ENCODE results near the gene P4HB. TPM values are rescaled to one million over a fixed set of nuclear protein-coding genes. Genes with fewer than 3 reads are reported as not detected.

Gene P4HB
- polyA plus RNA-seq, 1 of the 3 experiments (the other 2 are of a cell fraction): 165 TPM

Other genes starting within 250 kb of the P4HB start
- 88.6 and 105 TPM in 2 replicates for gene NPLOC4, start 223.4 kb downstream of the P4HB start, polyA plus RNA-seq (2012; rRNA removed)
- gene TSPAN10, start 223.3 kb downstream of the P4HB start, polyA plus RNA-seq (2012; rRNA removed): 4.7 and 6.0 TPM in 2 replicates
- gene PDE6G, start 204.0 kb downstream of the P4HB start, polyA plus RNA-seq (2012; rRNA removed): 4.4 and 5.0 TPM in 2 replicates
- gene OXLD1, start 193.9 kb downstream of the P4HB start, polyA plus RNA-seq (2012; rRNA removed): 103 and 124 TPM in 2 replicates
- 55.1 and 62.4 TPM in 2 replicates for gene CCDC137, start 193.8 kb downstream of the P4HB start, polyA plus RNA-seq (2012; rRNA removed)
- gene ARL16, start 176.7 kb downstream of the P4HB start, polyA plus RNA-seq (2012; rRNA removed): 148 and 166 TPM in 2 replicates
- gene HGS, start 176.5 kb downstream of the P4HB start, polyA plus RNA-seq (2012; rRNA removed): 184 and 192 TPM in 2 replicates
- 255 and 322 TPM in 2 replicates for gene MRPL12, start 157.2 kb downstream of the P4HB start, polyA plus RNA-seq (2012; rRNA removed)
- 29.9 and 34.7 TPM in 2 replicates for gene SLC25A10, start 148.3 kb downstream of the P4HB start, polyA plus RNA-seq (2012; rRNA removed)
- gene GCGR, start 56.4 kb downstream of the P4HB start, polyA plus RNA-seq (2012; rRNA removed): not detected in 2 replicates
- gene MCRIP1, start 27.2 kb downstream of the P4HB start, polyA plus RNA-seq (2012; rRNA removed): 120 and 156 TPM in 2 replicates
- gene PPP1R27, start 25.5 kb downstream of the P4HB start, polyA plus RNA-seq (2012; rRNA removed): 0.07 and 0.16 TPM in 2 replicates
- 184 and 385 TPM in 2 replicates for gene ARHGDIA, start 10.8 kb upstream of the P4HB start, polyA plus RNA-seq (2012; rRNA removed)
- gene ALYREF, start 31.1 kb upstream of the P4HB start, polyA plus RNA-seq (2012; rRNA removed): 176 and 269 TPM in 2 replicates
- gene ANAPC11, start 31.2 kb upstream of the P4HB start, polyA plus RNA-seq (2012; rRNA removed): 1,022 and 1,275 TPM in 2 replicates
- 0.91 and 2.4 TPM in 2 replicates for gene NPB, start 41.7 kb upstream of the P4HB start, polyA plus RNA-seq (2012; rRNA removed)
- gene PCYT2, start 50.9 kb upstream of the P4HB start, polyA plus RNA-seq (2012; rRNA removed): 46.2 and 54.1 TPM in 2 replicates
- gene SIRT7, start 57.6 kb upstream of the P4HB start, polyA plus RNA-seq (2012; rRNA removed): 32.6 and 34.1 TPM in 2 replicates
- gene MAFG, start 67.2 kb upstream of the P4HB start, polyA plus RNA-seq (2012; rRNA removed): 30.3 and 38.7 TPM in 2 replicates
- 121 and 165 TPM in 2 replicates for gene PYCR1, start 76.8 kb upstream of the P4HB start, polyA plus RNA-seq (2012; rRNA removed)
- gene MYADML2, start 86.7 kb upstream of the P4HB start, polyA plus RNA-seq (2012; rRNA removed): not detected in 2 replicates
- gene NOTUM, start 100.7 kb upstream of the P4HB start, polyA plus RNA-seq (2012; rRNA removed): 0.33 and 0.36 TPM in 2 replicates
- gene ASPSCR1, start 117.1 kb upstream of the P4HB start, polyA plus RNA-seq (2012; rRNA removed): 27.5 and 36.2 TPM in 2 replicates
- 247 and 255 TPM in 2 replicates for gene CENPX, start 162.3 kb upstream of the P4HB start, polyA plus RNA-seq (2012; rRNA removed)
- 30.3 and 31.5 TPM in 2 replicates for gene LRRC45, start 162.8 kb upstream of the P4HB start, polyA plus RNA-seq (2012; rRNA removed)
- gene RAC3, start 171.1 kb upstream of the P4HB start, polyA plus RNA-seq (2012; rRNA removed): 69.9 and 83.6 TPM in 2 replicates
- gene DCXR, start 177.2 kb upstream of the P4HB start, polyA plus RNA-seq (2012; rRNA removed): 153 and 190 TPM in 2 replicates
- gene RFNG, start 191.3 kb upstream of the P4HB start, polyA plus RNA-seq (2012; rRNA removed): 54.4 and 68.6 TPM in 2 replicates
- gene GPS1, start 191.4 kb upstream of the P4HB start, polyA plus RNA-seq (2012; rRNA removed): 264 and 272 TPM in 2 replicates
- gene DUS1L, start 205.3 kb upstream of the P4HB start, polyA plus RNA-seq (2012; rRNA removed): 144 and 163 TPM in 2 replicates
- gene FASN, start 237.7 kb upstream of the P4HB start, polyA plus RNA-seq (2012; rRNA removed): 28.1 and 55.1 TPM in 2 replicates

Data from SK-N-SH (cell line).